H9 (cell line): ENCODE measurements around the gene ATP7B. TPM values are rescaled to one million over a fixed set of nuclear protein-coding genes. Genes with fewer than 3 reads are reported as not detected.

Experiments used
- DNase-seq: peaks from one replicate; pipeline ENCODE4 v3.0.0-alpha.2; 2017
- H2AFZ ChIP-seq: one replicate; pipeline ENCODE4 v1.6.1; 2013; ENCODE audit warnings: mild to moderate bottlenecking, low read length, control low read depth, moderate library complexity
- H2AK5ac ChIP-seq: 2 replicates; pipeline ENCODE4 v1.6.1; 2013; ENCODE audit warnings: low read length, control low read depth, mixed read lengths; ENCODE audit not compliant: insufficient read length
- H2BK120ac ChIP-seq: one replicate; pipeline ENCODE4 v1.6.1; 2013; ENCODE audit warnings: low read depth, mild to moderate bottlenecking, low read length, control low read depth, inconsistent platforms; ENCODE audit not compliant: poor library complexity, severe bottlenecking
- H2BK12ac ChIP-seq: 2 replicates; pipeline ENCODE4 v1.6.1; 2013; ENCODE audit warnings: low read length, control low read depth, mixed read lengths, low read depth; ENCODE audit not compliant: insufficient read length
- H2BK15ac ChIP-seq: 2 replicates; pipeline ENCODE4 v1.6.1; 2013; ENCODE audit warnings: low read depth, low read length, control low read depth
- H2BK20ac ChIP-seq: one replicate; pipeline ENCODE4 v1.6.1; 2013; ENCODE audit warnings: low read depth, mild to moderate bottlenecking, low read length, control low read depth, inconsistent platforms; ENCODE audit not compliant: poor library complexity, severe bottlenecking
- H2BK5ac ChIP-seq: 2 replicates; pipeline ENCODE4 v1.6.1; 2013; ENCODE audit warnings: low read length, control low read depth, mixed read lengths; ENCODE audit not compliant: insufficient read length
- H3K14ac ChIP-seq: 2 replicates; pipeline ENCODE4 v1.6.1; 2013; ENCODE audit warnings: low read length, control low read depth; ENCODE audit not compliant: insufficient read depth
- H3K18ac ChIP-seq: 2 replicates; pipeline ENCODE4 v1.6.1; 2013; ENCODE audit warnings: low read depth, mild to moderate bottlenecking, mixed read lengths, low read length, control low read depth; ENCODE audit not compliant: insufficient read length
- H3K23ac ChIP-seq: 2 replicates; pipeline ENCODE4 v1.6.1; 2013; ENCODE audit warnings: low read length, control low read depth, mixed read lengths, low read depth; ENCODE audit not compliant: insufficient read length
- H3K23me2 ChIP-seq: 2 replicates; pipeline ENCODE4 v1.6.1; 2013; ENCODE audit warnings: low read depth, mild to moderate bottlenecking, mixed read lengths, low read length, control low read depth; ENCODE audit not compliant: insufficient read length, poor library complexity, severe bottlenecking
- H3K27ac ChIP-seq: 2 replicates; pipeline ENCODE4 v1.5.1; 2013; ENCODE audit warnings: low read length, control low read depth, mixed read lengths, low read depth; ENCODE audit not compliant: insufficient read length
- H3K27me3 ChIP-seq: 2 replicates; pipeline ENCODE4 v1.6.1; 2013; ENCODE audit warnings: low read length, control low read depth, inconsistent platforms; ENCODE audit not compliant: insufficient read depth
- H3K4ac ChIP-seq: 2 replicates; pipeline ENCODE4 v1.6.1; 2013; ENCODE audit warnings: low read depth, mild to moderate bottlenecking, control low read depth, inconsistent platforms, low read length, moderate library complexity
- H3K4me1 ChIP-seq: 2 replicates; pipeline ENCODE4 v1.6.1; 2013; ENCODE audit warnings: low read length, control low read depth, inconsistent platforms; ENCODE audit not compliant: insufficient read depth
- H3K4me2 ChIP-seq: 2 replicates; pipeline ENCODE4 v1.6.1; 2013; ENCODE audit warnings: low read length, control low read depth, mixed read lengths; ENCODE audit not compliant: insufficient read length, insufficient read depth
- H3K56ac ChIP-seq: 2 replicates; pipeline ENCODE4 v1.6.1; 2013; ENCODE audit warnings: low read depth, mild to moderate bottlenecking, mixed read lengths, low read length, control low read depth; ENCODE audit not compliant: insufficient read length
- H3K79me1 ChIP-seq: 2 replicates; pipeline ENCODE4 v1.6.1; 2013; ENCODE audit warnings: low read depth, mild to moderate bottlenecking, moderate library complexity, low read length, control low read depth, inconsistent platforms; ENCODE audit not compliant: insufficient read depth, poor library complexity, severe bottlenecking
- H3K79me2 ChIP-seq: 2 replicates; pipeline ENCODE4 v1.6.1; 2013; ENCODE audit warnings: low read length, control low read depth, inconsistent platforms; ENCODE audit not compliant: insufficient read depth
- H3K9ac ChIP-seq: 2 replicates; pipeline ENCODE4 v1.6.1; 2013; ENCODE audit warnings: low read length, control low read depth, mixed read lengths; ENCODE audit not compliant: insufficient read length; ENCODE audit errors: extremely low read depth
- H3K9me3 ChIP-seq: one replicate; pipeline ENCODE4 v1.6.1; 2013; ENCODE audit warnings: low read depth, low read length, inconsistent platforms; ENCODE audit not compliant: control insufficient read depth
- H3T11ph ChIP-seq: one replicate; pipeline ENCODE4 v1.6.1; 2013; ENCODE audit warnings: mild to moderate bottlenecking, low read length, control low read depth, inconsistent platforms
- H4K20me1 ChIP-seq: one replicate; pipeline ENCODE4 v1.6.1; 2013; ENCODE audit not compliant: control insufficient read depth, insufficient read length, insufficient read depth
- H4K5ac ChIP-seq: 2 replicates; pipeline ENCODE4 v1.6.1; 2013; ENCODE audit warnings: low read depth, mild to moderate bottlenecking, mixed read lengths, low read length, control low read depth; ENCODE audit not compliant: insufficient read length
- H4K8ac ChIP-seq: replicated peaks from 2 replicates; pipeline ENCODE4 v1.6.1; 2013; ENCODE audit warnings: low read length, control low read depth, mixed read lengths, low read depth; ENCODE audit not compliant: insufficient read length
- H4K91ac ChIP-seq: 2 replicates; pipeline ENCODE4 v1.6.1; 2013; ENCODE audit warnings: low read depth, mild to moderate bottlenecking, moderate library complexity, mixed read lengths, low read length, control low read depth; ENCODE audit not compliant: insufficient read length
- H3K27ac Mint-ChIP-seq, 3 experiments: 2 replicates in 2 of 3; 3 replicates in 1 of 3; pipeline ENCODE4 v1.8.0; 2020 to 2021; ENCODE audit warnings: mixed read lengths in 3 of 3, mild to moderate bottlenecking in 1 of 3, moderate library complexity in 1 of 3
- H3K27me3 Mint-ChIP-seq: 2 replicates; pipeline ENCODE4 v1.8.0; 2021; ENCODE audit warnings: low read depth, mild to moderate bottlenecking, moderate library complexity, mixed read lengths
- H3K36me3 Mint-ChIP-seq, 3 experiments: 2 replicates in 2 of 3; 3 replicates in 1 of 3; pipeline ENCODE4 v1.8.0; 2020 to 2021; ENCODE audit warnings: low read depth in 3 of 3, mixed read lengths in 3 of 3; ENCODE audit not compliant: insufficient read depth in 1 of 3
- H3K4me1 Mint-ChIP-seq, 2 experiments: 2 replicates each; pipeline ENCODE4 v1.8.0; 2020; ENCODE audit warnings: mixed read lengths in 2 of 2
- H3K4me3 Mint-ChIP-seq, 2 experiments: 2 replicates in 1 of 2; 3 replicates in 1 of 2; pipeline ENCODE4 v1.8.0; 2020 to 2021; ENCODE audit warnings: mild to moderate bottlenecking in 2 of 2, mixed read lengths in 2 of 2, moderate library complexity in 1 of 2
- H3K9me3 Mint-ChIP-seq, 2 experiments: 2 replicates in 1 of 2; 3 replicates in 1 of 2; pipeline ENCODE4 v1.8.0; 2020; ENCODE audit warnings: mild to moderate bottlenecking in 2 of 2, mixed read lengths in 2 of 2, moderate library complexity in 1 of 2
- CTCF ChIP-seq: fragments of 200-600 bp; sonication (generic); conservative IDR thresholded peaks from 3 replicates; pipeline ENCODE4 v1.8.0; 2021; ENCODE audit warnings: antibody characterized with exemption, mild to moderate bottlenecking
- WGBS: extraction: QIAGEN DNeasy Blood & Tissue Kit; methylation state at CpG from one replicate; pipeline ENCODE4 v1.1.7; 2013; ENCODE audit warnings: missing lambda C conversion rate, low lambda C conversion rate, mixed read lengths; ENCODE audit not compliant: insufficient read length; ENCODE audit errors: extremely low coverage; 5-methylcytosine and 5-hydroxymethylcytosine counted together
- total RNA-seq: library from RNA; stranded (reverse); gene quantifications from 2 replicates; pipeline ENCODE4 v1.2.1, GENCODE V29; 2021

The ATP7B gene
- total RNA-seq, 1 experiment from 2014 or later: 5.8 TPM

GRCh38 chr13:51999921-52000320 is 11.3 kb downstream of the ATP7B start:
- WGBS: no CpG with 5 or more reads among the region's 1 CpG
- H3K79me1 ChIP-seq: no peaks in the 10 kb centered on the region
- H4K8ac ChIP-seq: no peak overlapping the region
- H2BK12ac ChIP-seq: no peak overlapping the region
- H3K36me3 Mint-ChIP-seq: no peaks in the 10 kb centered on the region; a peak in 1 of 7 replicates
- H3K4me1 ChIP-seq: peaks cover 8% of the 10 kb centered on the region; the same call in 1 of the 2 replicates
- no peak overlapping the region for H2BK20ac ChIP-seq
- H2BK15ac ChIP-seq: no peak overlapping the region
- H3K27ac ChIP-seq: no peak overlapping the region
- no peaks in the 10 kb centered on the region for H3K9me3 ChIP-seq
- no peaks in the 10 kb centered on the region for H3K9me3 Mint-ChIP-seq
- H2AK5ac ChIP-seq: no peak overlapping the region
- H2BK5ac ChIP-seq: no peak overlapping the region
- H3K27me3 Mint-ChIP-seq: peaks cover 1% of the 10 kb centered on the region; the same call in 1 of the 2 replicates
- H4K91ac ChIP-seq: no peak overlapping the region
- no peak overlapping the region for H3K18ac ChIP-seq
- H3K14ac ChIP-seq: no peak overlapping the region
- peak overlapping the region in 2 of 3 experiments; percentile 24 to 76; a peak in 4 of 7 replicates for H3K27ac Mint-ChIP-seq
- no peaks in the 10 kb centered on the region for H4K20me1 ChIP-seq
- peaks cover 54 to 66% of the 10 kb centered on the region in 2 experiments for H3K4me1 Mint-ChIP-seq
- no peak overlapping the region for H2BK120ac ChIP-seq
- no peaks in the 10 kb centered on the region for H3K23me2 ChIP-seq
- H3K79me2 ChIP-seq: no peaks in the 10 kb centered on the region
- no peak overlapping the region for H3K23ac ChIP-seq
- no peak for TF ChIP-seq CTCF
- no peak for DNase-seq
- H3K4ac ChIP-seq: no peak overlapping the region
- H3T11ph ChIP-seq: no peak overlapping the region
- no peak overlapping the region for H3K9ac ChIP-seq
- H4K5ac ChIP-seq: no peak overlapping the region
- no peak overlapping the region for H2AFZ ChIP-seq
- H3K4me2 ChIP-seq: no peak overlapping the region
- H3K4me3 Mint-ChIP-seq: no peak overlapping the region
- H3K56ac ChIP-seq: no peak overlapping the region
- H3K27me3 ChIP-seq: no peaks in the 10 kb centered on the region
